DMS114 treated with DMSO at 0.1 percent for 48 hours (cell line): ENCODE data around the gene KLHL15.
"Not testable (repeated sequence)": the region's sequence is repeated elsewhere in the genome, so short reads cannot be mapped to it uniquely, and the experiment has no call there.

Source experiments
- DNase-seq: peaks from one replicate; lab custom pipeline; 2025; ENCODE audit not compliant: unreplicated experiment; lab: John Stamatoyannopoulos, UW

KLHL15 gene, protein sequence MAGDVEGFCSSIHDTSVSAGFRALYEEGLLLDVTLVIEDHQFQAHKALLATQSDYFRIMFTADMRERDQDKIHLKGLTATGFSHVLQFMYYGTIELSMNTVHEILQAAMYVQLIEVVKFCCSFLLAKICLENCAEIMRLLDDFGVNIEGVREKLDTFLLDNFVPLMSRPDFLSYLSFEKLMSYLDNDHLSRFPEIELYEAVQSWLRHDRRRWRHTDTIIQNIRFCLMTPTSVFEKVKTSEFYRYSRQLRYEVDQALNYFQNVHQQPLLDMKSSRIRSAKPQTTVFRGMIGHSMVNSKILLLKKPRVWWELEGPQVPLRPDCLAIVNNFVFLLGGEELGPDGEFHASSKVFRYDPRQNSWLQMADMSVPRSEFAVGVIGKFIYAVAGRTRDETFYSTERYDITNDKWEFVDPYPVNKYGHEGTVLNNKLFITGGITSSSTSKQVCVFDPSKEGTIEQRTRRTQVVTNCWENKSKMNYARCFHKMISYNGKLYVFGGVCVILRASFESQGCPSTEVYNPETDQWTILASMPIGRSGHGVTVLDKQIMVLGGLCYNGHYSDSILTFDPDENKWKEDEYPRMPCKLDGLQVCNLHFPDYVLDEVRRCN

DNA sequence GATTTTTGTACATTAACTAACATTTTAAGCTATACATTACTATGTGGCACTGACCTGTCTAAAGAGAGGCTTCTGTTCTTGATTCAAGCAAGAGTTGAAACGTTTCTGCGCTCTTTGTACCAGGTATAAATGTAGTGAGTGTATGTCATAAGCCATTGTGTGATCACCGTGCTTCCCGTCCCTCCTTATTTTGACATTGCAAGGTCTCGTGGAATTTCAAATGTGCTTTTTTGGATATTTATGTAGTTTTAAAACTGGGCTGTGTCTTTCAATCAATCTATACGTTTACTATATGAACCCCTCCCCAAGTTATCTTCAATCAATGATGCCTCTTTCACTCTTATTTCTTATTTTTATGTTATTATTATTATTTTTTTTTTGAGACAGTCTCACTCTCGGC, at the start of gene KLHL15:
TSS of gene KLHL15 (minus strand) at position 101 of the 400 bp plus-strand sequence. CDS start 20,493 bp downstream, outside the sequence.
- no peak for DNase-seq

DNA sequence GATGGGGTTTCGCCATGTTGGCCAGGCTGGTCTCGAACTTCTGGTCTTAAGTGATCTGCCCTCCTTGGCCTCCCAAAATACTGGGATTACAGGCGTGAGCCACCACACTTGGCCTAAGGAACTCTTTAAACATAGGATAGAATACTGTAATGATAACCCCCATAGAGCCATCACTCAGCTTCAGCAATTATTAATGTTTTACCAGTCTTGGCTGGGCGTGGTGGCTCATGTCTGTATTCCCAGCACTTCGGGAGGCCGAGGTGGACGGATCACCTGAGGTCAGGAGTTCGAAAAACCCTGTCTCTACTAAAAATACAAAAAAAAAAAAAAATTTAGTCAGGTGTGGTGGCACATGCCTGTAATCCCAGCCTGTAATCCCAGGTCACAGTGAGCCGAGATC, 42.9 kb upstream of the KLHL15 start:
- DNase-seq, result no peak

DNA sequence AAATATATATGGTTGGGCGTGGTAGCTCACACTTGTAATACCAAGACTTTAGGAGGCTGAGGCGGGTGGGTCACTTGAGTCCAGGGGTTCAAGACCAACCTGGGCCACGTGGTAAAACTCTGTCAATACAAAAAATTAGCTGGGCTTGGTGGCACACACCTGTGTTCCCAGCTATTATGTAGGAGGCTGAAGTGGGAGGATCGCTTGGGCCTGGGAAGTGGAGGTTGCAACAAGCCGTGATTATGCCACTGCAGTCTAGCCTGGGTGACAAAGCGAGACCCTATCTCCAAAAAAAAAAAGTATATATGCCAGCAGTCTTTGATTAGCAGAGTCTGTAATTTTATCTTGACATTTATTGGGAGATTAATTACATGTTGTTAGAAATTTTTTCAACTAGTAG, 36.5 kb upstream of the KLHL15 start:
- no peak for DNase-seq

DNA sequence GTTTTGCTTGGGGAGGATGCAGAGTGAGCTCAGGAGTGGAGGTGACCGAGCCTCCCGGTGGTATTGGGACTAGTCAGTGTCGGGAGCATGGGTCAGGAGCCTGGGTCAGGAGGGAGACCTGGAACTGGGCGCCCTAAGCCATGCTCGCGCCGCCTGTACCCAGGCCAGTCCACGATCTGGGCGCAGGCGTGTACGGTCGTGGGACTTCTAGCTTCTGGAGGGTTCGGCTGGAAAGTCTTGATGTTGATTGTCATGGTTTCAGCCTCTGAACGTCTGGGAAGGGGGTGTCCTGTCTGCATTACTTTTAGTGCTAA, 28.0 kb upstream of the KLHL15 start:
- no peak for DNase-seq

DNA sequence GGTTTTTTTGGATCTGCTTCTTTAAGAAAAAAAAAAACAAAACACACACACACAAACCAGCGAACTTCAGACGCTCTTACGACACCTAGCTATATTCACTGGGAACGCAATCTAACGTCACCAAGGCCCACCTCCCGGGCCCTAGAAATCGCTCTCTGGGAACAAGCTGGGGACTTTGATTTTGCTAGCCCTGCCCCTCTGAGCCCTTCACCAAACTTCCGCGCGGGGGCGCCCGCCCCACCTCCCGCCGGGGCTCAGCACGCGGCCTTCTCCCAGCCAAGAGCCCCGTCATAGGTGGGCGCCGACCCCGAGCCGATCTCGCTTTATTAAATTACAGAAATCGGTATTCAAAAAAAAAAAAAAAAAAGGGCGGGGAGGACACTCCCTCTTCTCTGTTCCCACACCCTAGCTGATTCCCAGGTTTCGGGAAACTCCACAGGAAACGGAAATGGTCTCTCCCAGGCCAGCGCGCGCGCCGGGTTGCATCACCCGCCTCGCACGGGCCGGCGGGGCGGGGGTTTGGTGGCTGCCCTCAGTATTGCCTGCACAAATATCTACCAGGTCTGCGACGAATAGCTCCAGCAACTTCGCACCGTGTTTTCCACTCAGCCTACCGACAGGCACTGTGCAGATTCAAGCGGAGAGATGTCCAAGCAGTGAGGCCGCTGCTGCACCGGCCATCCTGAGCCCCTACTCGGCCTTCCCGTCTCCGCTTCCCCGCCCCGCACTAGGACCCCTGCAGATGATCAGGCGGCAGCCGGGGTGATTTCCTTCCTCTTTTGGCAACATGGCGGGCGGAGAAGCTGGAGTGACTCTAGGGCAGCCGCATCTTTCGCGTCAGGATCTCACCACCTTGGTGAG, 27.4 kb upstream of the KLHL15 start, which contains the start of gene EIF2S3:
TSS of gene EIF2S3 (plus strand) at position 775 of the 861 bp plus-strand sequence. CDS start at position 788, 13 bp downstream.
- DNase-seq, result peak; percentile 97

DNA sequence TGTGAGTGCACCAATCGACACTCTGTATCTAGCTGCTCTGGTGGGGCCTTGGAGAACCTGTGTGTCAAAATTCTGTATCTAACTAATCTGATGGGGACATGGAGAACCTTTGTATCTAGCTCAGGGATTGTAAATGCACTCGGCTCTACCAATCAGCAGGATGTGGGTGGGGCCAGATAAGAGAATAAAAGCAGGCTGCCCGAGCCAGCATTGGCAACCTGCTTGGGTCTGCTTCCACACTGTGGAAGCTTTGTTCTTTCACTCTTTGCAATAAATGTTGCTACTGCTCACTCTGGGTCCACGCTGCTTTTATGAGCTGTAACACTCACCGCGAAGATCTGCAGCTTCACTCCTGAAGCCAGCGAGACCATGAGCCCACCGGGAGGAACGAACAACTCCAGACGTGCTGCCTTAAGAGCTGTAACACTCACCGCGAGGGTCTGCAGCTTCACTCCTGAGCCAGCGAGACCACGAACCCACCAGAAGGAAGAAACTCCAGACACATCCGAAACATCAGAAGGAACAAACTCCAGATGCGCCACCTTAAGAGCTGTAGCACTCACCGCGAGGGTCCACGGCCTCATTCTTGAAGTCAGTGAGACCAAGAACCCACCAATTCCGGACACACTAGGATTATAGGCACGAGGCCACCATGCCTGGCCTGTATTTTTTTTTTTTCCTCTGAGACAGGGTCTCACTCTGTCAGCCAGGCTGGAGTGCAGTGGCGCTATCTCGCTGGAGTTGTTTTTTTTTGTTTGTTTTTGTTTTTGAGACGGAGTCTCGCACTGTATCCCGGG, 23.7 kb upstream of the KLHL15 start:
- not testable (repeated sequence) for DNase-seq

DNA sequence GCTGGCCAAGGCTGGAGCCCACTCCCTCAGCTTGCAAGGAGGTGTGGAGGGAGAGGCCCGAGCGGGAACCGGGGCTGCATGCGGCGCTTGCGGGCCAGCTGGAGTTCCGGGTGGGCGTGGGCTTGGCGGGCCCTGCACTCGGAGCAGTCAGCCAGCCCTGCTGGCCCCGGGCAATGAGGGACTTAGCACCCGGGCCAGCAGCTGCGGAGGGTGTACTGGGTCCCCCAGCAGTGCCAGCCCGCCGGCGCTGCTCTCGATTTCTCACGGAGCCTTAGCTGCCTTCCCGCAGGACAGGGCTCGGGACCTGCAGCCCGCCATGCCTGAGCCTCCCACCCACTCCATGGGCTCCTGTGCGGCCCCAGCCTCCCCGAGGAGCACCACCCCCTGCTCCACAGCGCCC, 22.7 kb upstream of the KLHL15 start:
- not testable (repeated sequence) for DNase-seq

DNA sequence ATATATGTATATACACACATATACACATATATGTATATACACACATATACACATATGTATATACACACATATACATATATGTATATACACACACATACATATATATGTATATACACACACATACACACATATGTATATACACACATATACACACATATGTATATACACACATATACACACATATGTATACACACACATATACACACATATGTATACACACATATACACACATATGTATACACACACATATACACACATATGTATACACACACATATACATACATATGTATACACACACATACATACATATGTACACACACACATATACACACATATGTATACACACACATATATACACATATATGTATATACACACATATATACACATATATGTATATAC, 19.1 kb upstream of the KLHL15 start:
- not testable (repeated sequence) for DNase-seq

DNA sequence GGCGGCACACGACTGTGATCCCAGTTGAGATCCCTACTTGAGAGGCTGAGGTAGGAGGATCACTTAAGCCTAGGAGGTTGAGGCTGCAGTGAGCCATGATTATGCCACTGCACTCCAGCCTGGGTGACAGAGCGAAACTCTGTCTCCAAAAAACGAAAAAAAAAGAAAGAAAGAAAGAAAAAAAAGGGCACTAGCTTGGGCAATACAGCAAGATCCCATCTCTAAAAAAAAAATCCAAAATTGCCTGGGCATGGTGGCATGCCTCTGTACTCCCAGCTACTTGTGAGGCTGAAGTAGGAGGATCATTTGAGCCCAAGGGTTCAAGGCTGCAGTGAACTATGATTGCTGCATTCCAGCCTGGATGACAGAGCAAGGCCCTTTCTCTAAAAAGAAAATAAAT, 10.7 kb upstream of the KLHL15 start:
- no peak for DNase-seq

DNA sequence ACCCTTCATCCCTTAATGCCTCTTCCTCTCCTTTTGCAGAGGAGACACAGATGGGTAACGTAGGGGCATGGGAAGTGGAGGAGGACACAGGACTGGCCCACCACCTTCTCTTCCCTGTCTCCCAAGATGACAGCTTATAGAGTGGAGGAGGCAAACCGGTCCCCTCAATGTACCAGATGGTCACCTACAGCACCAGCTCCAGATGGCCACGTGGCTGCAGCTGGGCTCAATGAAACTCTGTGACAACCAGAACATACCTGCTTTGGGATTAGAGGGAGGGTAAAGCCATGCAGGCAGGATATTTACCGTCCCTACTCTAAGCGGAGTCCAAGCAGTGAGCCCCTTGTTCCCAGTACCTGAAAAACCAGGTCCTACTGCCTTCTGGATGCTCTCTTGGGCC, 7.5 kb upstream of the KLHL15 start:
- DNase-seq, result no peak

DNA sequence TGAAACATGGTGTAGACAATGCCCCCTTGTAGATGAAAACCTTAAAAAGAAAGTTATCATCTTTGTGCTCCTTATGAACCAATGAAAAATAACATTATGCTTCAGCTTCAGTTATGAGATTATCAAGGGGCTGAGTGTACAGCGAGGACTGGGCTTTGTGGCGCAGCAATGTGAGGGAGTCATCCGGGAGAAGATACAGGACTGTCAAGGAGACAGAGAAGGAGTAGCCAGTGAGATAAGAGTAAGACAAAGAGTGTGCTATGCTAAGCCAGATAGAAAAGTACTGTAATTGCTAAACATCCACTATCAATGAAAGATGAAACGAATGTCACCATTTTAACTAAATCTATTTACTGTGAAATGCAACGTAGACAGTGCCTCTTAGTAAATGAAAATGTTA, 3.6 kb upstream of the KLHL15 start:
- DNase-seq, result no peak

DNA sequence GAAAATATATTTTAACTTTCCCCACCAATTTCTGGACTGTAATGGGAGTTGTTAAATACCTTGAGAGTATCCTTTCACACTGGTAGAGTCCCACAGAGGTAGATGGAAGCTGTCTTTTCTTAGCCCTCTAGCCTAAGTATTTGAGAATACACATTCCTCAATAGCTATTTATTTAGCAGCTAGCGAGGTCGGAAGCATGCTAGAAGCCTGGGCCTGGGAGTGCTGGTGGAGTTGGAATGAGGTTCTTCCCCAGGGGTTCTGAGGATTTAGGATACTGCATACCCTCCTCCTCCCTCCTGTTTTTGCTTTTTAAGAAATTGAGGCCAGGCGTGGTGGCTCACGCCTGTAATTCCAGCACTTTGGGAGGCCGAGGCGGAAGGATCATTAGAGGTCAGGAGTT, 999 bp upstream of the KLHL15 start:
- no peak for DNase-seq

DNA sequence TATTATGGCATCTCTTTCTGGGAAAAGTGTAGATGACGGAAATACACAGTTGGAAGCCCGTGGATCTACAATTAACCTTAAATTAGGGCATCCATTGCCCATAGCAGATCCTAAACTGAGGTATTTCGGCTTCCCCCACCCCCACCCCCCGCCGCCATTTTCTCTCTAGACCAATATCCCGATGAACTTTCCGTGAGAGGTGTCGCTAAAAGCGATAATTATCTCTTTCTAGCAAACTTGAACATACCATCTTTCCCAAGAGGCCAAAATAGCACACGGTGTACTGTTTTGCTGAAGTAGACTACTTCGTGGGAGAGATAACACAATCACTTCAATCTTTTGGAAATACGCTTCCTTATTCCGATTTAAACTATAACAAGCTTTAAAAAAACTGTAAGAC, 554 bp downstream of the KLHL15 start:
- peak; percentile 55 for DNase-seq

DNA sequence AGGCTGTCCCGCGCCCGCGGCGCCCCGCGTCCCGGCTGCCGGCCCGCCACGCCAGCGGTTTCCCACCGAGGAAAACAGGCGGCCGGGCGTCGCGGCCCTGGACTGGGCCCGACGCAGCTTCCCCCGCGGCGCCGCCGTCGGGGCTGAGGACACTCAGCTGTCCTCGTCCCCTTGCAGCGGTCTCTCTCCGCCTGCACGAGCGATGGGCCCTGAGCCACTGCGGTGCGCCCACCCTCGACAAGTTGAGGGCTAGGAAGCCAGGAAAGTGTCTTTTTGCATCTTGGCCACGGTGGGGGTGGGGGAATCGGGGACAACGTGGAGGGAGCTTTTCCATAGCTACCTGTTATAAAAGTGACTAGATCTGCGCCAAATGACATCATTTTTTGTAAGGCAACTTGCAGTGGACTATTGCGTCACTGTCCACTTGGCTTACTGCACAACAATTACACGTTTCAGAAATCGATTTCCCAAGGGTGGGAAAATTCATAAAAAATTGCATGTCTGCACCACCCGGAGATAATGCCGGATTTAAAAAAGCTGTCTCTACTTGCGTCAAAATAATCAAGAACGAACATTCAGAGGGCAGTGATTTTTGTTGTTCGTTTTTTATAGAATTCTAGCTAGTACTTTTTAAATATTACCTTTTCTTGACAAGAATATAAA, 1.1 kb downstream of the KLHL15 start:
- peak; percentile 25 for DNase-seq

DNA sequence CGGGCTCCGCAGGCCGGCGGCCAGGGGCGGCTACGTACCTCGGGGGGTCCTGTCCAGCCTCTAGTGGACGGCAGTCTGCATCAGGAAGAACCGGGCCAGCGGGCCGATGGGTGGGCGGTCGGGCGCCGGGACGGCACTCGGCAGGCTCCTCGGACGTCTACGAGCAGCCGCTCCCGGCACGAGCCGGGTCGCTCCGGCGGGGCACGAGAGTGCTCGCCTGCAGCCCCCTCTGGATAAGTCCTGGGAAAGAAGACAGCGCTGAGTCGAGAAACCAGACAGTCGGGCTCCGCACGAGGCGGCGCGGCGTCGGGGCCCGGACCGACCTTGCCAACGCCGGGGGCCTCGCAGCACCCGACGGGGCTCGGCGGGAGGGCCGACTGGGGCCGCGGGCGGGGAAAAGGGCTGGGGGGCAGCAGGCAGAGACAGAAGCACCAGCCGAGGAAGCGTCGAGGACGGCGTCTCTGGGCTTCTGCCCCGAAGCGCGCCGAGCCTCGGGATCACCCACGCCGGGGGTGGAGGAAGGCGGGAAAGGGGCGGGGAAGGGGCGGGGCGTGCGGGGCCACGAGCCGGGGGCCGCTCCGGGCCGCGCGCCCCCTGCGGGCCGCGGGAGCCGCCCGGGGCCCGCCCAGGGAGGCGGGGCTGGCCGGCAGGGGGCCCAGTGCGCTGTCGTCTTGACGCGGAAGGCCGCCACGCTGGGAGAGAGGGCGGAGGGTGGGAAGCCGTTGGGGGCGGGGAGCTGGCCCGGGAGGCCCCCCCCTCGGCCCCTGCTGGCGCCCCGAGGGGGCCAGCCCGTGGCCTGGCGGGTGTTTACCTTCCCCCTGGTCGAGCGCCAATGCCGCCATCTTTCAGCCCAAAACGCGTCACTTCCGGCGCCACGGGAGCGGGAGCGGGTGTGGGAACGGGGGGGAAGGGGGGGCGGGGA, 1.9 kb downstream of the KLHL15 start:
- peak; percentile 80 for DNase-seq

DNA sequence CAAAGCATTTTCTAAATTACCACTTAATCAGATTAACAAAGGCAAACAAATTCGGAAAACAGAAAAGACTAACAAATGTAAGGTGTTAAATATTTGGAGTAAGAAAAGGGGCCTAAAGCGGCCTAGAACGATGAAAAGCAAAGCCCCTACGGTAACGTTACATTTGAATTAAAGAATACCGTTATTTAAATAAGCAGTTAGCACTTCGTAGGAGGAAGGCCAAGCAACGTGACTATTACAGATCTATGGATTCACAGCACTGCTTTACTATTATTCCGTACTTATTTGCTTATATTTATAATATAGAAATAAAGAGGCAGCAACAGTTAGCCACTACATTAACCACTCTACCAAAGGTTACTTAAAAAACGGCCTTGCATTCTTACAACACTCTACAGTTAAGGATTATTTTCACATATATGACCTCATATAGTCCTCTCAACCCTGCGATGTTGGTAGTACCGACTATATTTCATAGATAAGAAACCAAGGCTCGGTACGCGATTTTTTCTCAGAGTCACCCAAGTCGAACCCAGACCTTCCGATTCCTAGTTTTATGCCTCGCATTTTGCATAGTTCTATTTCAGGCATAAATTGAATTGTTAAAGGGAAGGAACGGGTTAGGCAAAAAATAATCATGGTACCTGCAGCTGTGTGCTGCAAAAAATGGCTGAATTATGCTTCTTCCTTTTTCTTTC, 2.9 kb downstream of the KLHL15 start:
- DNase-seq, result no peak

DNA sequence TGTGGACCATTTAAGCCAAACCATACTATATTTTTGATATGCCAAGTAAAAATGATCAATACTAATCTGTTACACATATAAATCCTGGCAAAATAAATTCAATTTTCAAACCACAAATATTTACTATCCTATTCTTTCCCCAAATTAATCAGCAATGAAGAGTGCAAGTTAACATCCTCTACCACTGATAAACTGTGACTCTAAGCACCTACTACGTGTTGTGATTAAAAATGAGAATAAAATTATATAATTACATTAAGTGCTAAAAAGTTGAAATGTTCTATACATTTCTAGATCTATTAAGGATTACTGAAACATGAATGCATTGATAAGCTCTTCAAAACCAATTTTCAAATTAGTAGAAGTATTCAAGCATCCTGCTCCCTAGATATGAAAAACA, 3.4 kb downstream of the KLHL15 start:
- DNase-seq, result no peak

DNA sequence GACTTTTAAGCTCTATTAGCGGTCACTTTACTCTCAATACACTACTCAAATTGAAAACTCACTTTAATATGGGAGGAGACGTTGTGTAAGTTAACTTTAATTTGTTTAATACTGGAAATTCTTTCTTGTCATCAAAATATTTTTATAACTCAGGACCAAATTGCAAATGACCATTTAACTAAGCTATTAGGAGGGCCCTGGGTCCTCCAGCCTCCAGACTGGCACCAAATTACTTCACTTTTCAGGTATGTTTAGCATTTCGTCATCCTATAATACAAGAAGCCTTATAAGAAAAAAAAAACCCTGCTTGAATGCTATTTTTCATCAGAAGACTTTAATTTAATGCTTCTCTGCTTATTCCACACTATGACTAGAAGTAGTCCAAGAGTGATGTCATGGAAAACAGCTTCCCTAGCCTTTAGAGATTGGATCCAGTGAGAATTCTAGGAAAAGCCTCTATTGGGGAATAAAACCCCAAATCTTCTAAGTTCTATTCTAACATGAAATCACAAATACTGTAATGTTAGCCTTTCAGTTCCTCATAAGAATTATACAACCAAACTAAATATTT, 6.6 kb downstream of the KLHL15 start:
- no peak for DNase-seq
